ENCODE measurements around the gene TRIM42. TPM values are rescaled to one million over a fixed set of nuclear protein-coding genes. Genes with fewer than 3 reads are reported as not detected.

TRIM42 gene
- not detected for polyA plus RNA-seq

DNA sequence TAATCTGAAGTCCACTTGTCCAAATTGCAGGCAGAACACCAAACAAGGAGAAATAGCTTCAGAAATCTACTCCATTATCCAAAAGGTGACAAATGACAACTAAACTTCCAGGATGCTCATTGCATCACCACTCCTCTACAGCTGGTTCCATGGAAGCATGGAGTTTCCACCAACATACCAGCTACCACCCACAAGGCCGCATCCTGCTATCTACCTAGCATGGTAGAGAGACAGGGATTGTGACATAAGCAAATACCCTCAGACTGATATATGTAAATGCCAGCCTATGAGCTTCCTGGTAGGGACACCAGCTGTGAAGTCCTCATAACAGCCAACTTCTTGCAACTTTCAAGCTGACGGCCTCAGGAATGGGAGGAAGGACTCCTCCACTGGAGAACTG is at the start of gene TRIM42:
TSS of gene TRIM42 (plus strand) at position 301 of the 400 bp plus-strand sequence. CDS start 166 bp downstream, outside the sequence.
- no peaks in the 10 kb centered on the region for H3K27me3 Mint-ChIP-seq
- H3K36me3 Mint-ChIP-seq, result peaks cover under 1% of the 10 kb centered on the region
- H3K4me3 Mint-ChIP-seq, result no peak within 1 kb of the TSS
- H3K27ac Mint-ChIP-seq, result no peak within 1 kb of the TSS
- no peaks in the 10 kb centered on the region for H3K4me1 Mint-ChIP-seq
- peaks cover under 1 to 2% (median 1%) of the 10 kb centered on the region in 3 donors for H3K9me3 Mint-ChIP-seq

DNA sequence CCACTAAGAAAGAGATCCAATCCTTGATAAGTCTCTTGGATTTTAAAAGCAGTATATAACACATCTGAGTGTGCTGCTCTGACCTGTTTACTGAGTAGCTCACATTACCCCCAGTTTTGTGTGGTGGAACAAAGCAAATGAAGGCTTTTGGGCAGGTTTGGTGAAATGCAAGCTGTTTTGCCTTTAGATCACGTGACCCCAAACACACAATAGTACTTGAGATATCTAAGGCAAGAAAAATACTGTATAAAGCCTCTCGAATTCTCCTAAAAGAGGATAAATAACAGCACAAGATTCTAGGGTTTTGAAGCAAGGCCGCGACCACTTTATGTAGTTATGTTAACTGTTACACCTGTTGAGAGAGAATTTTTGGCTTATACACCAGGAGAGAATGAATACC is 49.3 kb upstream of the TRIM42 start:
- Mint-ChIP-seq H3K27me3 (peaks cover 4% of the 10 kb centered on the region), H3K27ac (no peak overlapping the region), H3K36me3 (no peaks in the 10 kb centered on the region), H3K9me3 (peaks cover 0 to 2% (median 0%) of the 10 kb centered on the region in 3 donors), H3K4me1 (no peaks in the 10 kb centered on the region), H3K4me3 (no peak overlapping the region)

DNA sequence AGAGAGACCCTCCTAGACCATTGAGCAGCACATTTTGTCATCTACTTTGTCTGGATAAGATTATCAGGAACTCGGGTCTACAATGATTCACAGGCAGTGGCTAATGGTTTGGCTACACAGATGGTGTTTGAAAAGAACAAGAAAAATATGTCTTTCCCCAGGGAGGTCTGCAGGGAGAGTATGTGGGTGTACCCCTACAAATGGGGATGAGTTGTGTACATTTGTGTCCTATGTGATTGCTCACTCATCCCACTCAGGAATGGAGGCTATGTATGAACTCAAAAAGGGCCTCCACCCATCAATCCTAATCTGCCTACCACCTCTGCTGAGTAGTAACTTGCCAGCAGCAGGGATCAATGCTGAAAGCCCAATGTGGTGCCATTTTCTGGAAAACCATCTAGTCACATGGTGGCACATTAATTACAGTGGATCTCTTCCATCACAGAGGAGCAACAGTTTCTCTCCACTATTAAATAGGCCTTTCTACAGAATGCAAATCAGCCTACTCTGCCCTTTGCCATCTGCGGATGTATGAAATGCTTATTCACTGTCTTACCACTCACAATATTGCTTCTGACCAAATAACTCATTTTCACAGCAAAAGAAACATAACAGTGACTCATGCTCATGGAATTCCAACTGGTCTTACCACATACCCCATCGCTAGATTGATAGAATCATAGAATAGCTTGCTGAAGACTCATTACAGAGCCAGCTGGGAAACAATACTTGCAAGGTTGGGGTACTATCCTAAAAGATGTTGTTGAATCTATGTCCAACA is 48.3 kb upstream of the TRIM42 start:
- H3K27ac Mint-ChIP-seq, result no peak overlapping the region
- H3K27me3 Mint-ChIP-seq, result peaks cover 3% of the 10 kb centered on the region
- H3K4me3 Mint-ChIP-seq, result no peak overlapping the region
- H3K9me3 Mint-ChIP-seq, result peaks cover 0 to 2% (median 0%) of the 10 kb centered on the region in 3 donors
- no peaks in the 10 kb centered on the region for H3K36me3 Mint-ChIP-seq
- no peaks in the 10 kb centered on the region for H3K4me1 Mint-ChIP-seq

DNA sequence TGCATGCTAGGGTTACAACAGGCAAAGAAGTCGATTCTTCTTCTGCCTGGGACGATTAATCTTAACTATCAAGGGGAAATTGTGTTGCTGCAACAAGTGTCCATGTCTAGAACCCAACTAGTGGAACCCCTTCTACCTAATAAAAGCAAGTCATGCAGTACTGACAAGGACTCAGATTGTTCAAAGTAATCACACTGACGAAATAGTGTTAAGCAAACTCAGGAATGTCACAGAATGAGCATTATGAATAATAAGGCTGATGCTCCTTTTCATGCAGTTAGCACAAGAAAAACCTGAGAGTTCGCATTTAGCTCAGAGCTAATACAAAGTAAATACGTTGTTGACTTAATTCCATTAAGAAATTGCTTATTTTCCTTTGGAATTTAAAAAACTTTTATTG is 47.5 kb upstream of the TRIM42 start:
- no peaks in the 10 kb centered on the region for H3K36me3 Mint-ChIP-seq
- H3K9me3 Mint-ChIP-seq, result peaks cover 0 to 2% (median 0%) of the 10 kb centered on the region in 3 donors
- H3K4me1 Mint-ChIP-seq, result no peaks in the 10 kb centered on the region
- no peak overlapping the region for H3K4me3 Mint-ChIP-seq
- H3K27ac Mint-ChIP-seq, result no peak overlapping the region
- no peaks in the 10 kb centered on the region for H3K27me3 Mint-ChIP-seq

DNA sequence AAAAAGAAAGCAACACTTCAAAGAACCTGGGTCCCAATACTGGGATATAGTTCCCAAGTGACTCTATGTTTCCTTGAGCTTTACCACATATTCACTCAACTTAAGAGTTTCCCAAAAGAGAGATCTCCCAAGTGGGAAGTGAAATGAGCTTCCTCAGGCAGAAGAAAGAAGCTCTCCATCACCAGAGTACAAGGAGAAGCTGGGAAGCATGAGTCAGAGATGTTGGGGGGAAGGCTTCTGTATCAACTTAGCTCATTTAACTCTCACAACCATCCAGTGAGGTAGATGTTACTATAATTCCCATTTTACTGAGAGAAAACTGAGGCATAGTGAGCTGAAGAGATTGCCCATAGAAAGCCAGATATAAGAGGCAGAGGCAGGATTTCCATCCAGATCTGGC is 47.0 kb upstream of the TRIM42 start:
- Mint-ChIP-seq H3K4me3 (no peak overlapping the region), H3K4me1 (no peaks in the 10 kb centered on the region), H3K36me3 (no peaks in the 10 kb centered on the region), H3K27ac (no peak overlapping the region), H3K9me3 (peaks cover 0 to 2% (median 0%) of the 10 kb centered on the region in 3 donors), H3K27me3 (no peaks in the 10 kb centered on the region)

DNA sequence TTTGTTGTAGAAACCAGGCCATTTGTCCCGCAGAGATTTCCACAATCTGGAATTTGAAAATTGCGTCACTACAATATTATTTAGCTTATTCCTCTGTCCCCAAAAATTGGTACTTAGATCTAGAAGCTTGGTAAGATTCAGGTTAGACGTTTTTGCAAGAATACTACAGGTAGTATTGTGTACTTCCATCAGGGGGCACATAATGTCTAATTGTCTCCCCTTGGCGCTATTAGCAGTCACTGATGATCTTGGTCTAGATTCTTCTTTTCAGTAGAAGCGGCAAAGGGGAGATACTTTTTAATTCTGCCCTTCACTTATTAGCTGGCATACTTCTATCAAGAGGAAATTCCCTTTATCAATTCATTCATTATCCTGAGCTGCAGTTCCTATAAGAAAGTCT is 42.6 kb upstream of the TRIM42 start:
- Mint-ChIP-seq H3K36me3 (no peaks in the 10 kb centered on the region), H3K9me3 (no peaks in the 10 kb centered on the region), H3K27me3 (no peaks in the 10 kb centered on the region), H3K27ac (no peak overlapping the region), H3K4me3 (no peak overlapping the region), H3K4me1 (no peaks in the 10 kb centered on the region)

DNA sequence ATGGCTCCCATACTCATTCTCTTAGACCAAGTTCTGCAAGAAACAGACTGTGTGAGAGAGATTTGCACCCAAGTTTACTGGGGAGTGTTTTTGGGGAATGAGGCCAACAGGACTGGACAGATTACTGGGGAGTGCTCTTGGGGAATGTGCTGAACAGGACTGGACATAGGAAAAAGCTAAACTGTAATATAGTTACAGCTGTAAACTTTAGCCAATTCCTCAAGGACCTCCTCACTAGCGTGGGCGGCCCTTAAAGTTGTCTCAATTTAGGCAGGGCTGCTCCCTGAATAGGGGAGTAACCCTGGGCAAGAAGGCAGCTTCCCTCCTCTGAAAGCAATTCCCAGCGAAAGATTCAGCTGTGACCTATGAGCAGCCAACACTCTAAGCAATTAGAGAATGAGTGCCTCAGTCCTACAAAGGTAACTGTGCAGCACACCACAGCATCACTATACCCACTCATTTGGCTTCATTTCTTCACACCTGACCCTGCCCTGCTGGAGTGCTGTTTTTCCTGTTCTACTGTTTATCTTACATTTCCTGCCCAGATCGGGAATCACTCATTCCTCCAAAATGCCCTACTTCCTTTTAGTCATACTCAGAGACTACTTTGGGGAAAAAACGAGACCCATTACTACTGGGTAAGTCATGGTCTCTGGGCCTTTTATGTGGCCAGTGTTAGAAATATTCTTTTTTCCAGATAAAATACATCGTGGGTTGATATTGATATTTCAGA is 41.3 kb upstream of the TRIM42 start:
- no peak overlapping the region for H3K27ac Mint-ChIP-seq
- no peaks in the 10 kb centered on the region for H3K9me3 Mint-ChIP-seq
- no peaks in the 10 kb centered on the region for H3K4me1 Mint-ChIP-seq
- no peak overlapping the region for H3K4me3 Mint-ChIP-seq
- H3K27me3 Mint-ChIP-seq, result no peaks in the 10 kb centered on the region
- no peaks in the 10 kb centered on the region for H3K36me3 Mint-ChIP-seq

DNA sequence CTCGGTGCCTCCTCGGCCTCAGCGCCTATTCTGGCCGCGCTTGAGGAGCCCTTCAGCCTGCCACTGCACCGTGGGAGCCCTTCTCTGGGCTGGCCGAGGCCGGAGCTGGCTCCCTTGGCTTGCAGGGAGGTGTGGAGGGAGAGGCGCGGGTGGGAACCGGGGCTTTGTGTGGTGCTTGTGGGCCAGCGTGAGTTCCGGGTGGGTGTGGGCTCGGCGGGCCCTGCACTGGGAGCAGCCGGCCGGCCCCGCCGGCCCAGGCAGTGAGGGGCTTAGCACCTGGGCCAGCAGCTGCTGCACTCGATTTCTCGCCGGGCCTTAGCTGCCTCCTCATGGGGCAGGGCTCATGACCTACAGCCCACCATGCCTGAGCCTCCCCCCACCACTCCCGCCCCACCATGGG is 26.6 kb upstream of the TRIM42 start:
- H3K36me3 Mint-ChIP-seq, result peaks cover 2% of the 10 kb centered on the region

DNA sequence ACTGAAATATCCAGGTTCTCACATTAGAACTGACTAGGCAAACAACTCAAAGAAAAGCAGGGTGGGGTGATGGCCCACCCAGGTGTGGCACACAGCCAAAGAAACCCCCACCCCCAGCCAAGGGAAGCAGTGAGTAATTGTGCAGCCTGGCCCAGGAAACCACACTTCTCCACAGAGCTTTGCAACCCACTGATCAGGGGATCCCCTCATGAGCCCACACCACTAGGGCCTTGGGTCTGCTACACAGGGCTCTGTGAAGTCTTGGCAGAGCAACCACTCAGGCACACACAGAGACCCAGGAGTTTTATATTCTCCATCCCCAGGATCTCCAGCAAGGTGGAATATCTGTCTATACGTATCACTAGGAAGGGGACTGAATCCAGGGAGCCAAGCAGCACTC is 22.2 kb upstream of the TRIM42 start:
- Mint-ChIP-seq H3K36me3 (no peaks in the 10 kb centered on the region), H3K27me3 (peaks cover 4% of the 10 kb centered on the region), H3K27ac (no peak overlapping the region), H3K4me1 (no peaks in the 10 kb centered on the region), H3K4me3 (no peak overlapping the region), H3K9me3 (peaks cover 2 to 8% (median 4%) of the 10 kb centered on the region in 3 donors)

More for the DNA sequence above, 26.6 kb upstream of the TRIM42 start:
- Mint-ChIP-seq H3K4me3 (no peak overlapping the region), H3K27ac (no peak overlapping the region), H3K4me1 (no peaks in the 10 kb centered on the region), H3K27me3 (peaks cover 7% of the 10 kb centered on the region), H3K9me3 (no peaks in the 10 kb centered on the region)

DNA sequence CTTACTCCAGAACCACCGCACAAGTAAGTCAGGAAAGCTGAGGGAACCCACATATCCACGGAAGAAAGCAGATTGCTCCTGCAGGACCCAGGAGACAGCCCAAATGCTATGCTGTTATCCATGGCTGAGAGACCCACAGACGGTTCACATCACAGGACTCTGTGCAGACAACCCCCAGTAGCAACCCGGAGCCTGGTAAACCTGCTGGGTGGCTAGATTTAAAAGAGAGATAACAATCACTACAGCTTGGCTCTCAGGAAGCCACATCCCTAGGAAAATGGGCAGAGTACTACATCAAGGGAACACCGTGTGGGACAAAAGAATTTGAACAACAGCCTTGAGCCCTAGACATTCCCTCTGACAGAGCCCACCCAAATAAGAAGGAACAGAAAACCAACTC is 13.8 kb upstream of the TRIM42 start:
- Mint-ChIP-seq H3K4me1 (no peaks in the 10 kb centered on the region), H3K27ac (no peak overlapping the region), H3K4me3 (no peak overlapping the region), H3K36me3 (no peaks in the 10 kb centered on the region), H3K9me3 (peaks cover 5 to 20% (median 16%) of the 10 kb centered on the region in 3 donors), H3K27me3 (peaks cover 6% of the 10 kb centered on the region)

DNA sequence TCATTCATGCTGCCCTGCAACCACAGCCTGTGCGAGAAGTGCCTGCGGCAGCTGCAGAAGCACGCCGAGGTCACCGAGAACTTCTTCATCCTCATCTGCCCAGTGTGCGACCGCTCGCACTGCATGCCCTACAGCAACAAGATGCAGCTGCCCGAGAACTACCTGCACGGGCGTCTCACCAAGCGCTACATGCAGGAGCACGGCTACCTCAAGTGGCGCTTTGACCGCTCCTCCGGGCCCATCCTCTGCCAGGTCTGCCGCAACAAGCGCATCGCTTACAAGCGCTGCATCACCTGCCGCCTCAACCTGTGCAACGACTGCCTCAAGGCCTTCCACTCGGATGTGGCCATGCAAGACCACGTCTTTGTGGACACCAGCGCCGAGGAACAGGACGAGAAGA is 4.7 kb downstream of the TRIM42 start:
- Mint-ChIP-seq H3K27ac (no peak overlapping the region), H3K36me3 (no peaks in the 10 kb centered on the region), H3K9me3 (no peaks in the 10 kb centered on the region), H3K4me1 (no peaks in the 10 kb centered on the region), H3K27me3 (no peaks in the 10 kb centered on the region), H3K4me3 (no peak overlapping the region)

DNA sequence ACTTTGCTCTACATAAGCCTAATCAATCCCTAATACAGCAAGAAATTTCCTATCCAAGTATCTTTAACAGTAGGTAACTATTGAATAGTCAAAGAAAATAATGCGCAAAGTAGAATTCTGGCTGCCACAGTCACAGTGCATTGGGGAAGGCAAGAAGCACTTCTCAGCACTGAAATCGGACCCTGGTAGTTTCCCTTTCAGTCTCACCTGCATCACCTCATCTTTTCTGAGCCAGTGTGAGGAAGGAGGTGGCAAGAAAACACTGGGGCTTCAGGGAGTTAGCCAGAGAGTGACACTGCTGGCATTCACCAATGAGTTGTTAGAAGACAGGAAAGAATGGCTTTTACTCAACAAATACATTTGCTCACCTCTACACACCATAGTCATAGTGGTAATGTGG is 8.3 kb downstream of the TRIM42 start:
- Mint-ChIP-seq H3K27me3 (no peaks in the 10 kb centered on the region), H3K27ac (no peak overlapping the region), H3K9me3 (no peaks in the 10 kb centered on the region), H3K4me1 (no peaks in the 10 kb centered on the region), H3K36me3 (no peaks in the 10 kb centered on the region), H3K4me3 (no peak overlapping the region)

DNA sequence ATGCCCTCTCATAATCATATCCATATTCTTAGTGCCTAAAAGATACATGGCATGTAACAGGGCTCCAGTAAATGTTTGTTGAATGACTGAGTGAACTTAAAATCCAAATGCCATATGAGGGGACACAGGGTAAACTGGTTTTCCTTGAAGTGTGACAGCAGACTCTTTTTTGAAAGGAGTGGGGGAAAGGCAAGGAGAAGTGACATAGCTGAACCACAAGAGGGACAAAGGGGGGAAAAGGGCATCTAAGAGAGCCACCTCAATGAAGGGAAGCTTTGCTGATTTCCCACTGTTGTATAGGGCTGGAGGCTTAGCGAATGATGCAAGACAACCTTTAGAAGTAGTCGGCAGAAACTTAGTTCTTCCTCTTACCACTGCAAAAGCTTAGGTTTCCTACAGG is 9.1 kb downstream of the TRIM42 start:
- H3K4me1 Mint-ChIP-seq, result no peaks in the 10 kb centered on the region
- peaks cover under 1% of the 10 kb centered on the region for H3K27me3 Mint-ChIP-seq
- no peaks in the 10 kb centered on the region for H3K9me3 Mint-ChIP-seq
- H3K4me3 Mint-ChIP-seq, result no peak overlapping the region
- no peak overlapping the region for H3K27ac Mint-ChIP-seq
- no peaks in the 10 kb centered on the region for H3K36me3 Mint-ChIP-seq

DNA sequence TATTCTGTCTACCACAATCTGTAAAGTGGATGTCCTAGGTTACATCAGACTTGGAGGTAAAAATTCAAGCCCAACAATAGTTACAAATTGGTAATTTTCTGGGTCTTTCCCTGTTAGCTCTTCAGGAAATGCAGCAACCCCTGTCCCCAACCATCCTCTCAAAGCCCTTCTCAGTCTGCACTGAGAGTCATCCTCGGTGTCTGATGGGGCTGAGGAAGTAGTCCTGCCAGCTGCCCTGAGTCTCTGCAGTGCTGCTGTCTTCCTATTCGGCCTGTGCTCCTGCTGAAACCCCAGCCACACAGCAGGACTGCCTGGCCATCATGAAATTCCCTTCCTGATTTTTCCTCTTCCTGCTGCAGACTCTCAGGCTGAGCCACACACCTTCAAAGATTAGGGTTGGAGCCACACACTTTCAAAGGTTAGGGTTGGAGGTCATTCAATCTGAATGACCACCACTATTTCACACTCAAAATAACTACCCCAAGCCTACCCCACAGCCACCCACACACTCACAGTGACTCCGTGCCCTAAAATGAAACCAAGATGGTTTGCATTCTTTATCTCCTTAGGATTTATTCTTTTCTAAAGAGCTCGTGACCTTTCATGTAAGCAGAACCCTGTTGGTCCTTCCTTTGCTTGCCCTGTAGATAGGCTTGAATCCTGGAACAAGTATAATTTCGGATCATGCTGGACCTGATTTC is 17.6 kb downstream of the TRIM42 start:
- Mint-ChIP-seq H3K4me3 (no peak overlapping the region), H3K4me1 (peaks cover 0 to 2% (median 0%) of the 10 kb centered on the region in 3 donors), H3K27me3 (peaks cover 3% of the 10 kb centered on the region), H3K36me3 (no peaks in the 10 kb centered on the region), H3K9me3 (no peaks in the 10 kb centered on the region), H3K27ac (peak overlapping the region in 1 of 3 donors; percentile 26)

DNA sequence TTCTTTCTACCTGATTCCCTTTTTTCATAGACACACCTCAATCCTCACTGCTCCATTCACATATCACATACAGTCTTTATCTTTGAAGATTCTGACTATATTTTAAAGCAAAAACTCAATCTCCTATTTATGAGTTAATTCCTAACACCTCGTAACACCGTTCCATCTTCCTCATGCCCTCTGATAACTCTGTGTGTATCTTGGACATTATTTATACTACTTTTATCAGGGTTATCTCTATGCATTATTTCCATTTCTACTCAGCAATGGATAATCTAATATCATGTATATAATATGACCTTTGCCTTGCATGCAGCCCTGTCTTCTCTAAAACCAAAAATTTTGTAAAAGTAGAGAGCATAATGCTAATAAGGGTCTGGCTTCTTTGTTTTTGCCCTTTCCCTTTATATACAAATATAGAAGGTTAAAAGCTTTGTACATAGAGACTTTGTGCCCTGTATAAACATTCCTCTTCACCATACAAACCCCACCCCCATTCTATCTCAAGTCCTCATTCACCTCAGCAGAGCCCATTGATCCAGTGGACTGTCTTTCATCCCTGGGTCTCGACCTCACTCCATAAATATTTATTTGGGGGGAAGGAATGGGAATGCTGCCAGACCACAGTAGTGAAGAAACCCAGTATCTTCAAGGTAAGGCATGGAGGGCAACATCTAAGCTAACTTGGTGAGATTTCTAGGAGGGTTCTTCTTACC is 21.8 kb downstream of the TRIM42 start:
- no peak overlapping the region for H3K27ac Mint-ChIP-seq

More for the DNA sequence above, 21.8 kb downstream of the TRIM42 start:
- Mint-ChIP-seq H3K9me3 (peaks cover 0 to under 1% (median 0%) of the 10 kb centered on the region in 3 donors), H3K4me3 (no peak overlapping the region), H3K27me3 (peaks cover 3% of the 10 kb centered on the region), H3K4me1 (peaks cover 0 to 3% (median 0%) of the 10 kb centered on the region in 3 donors), H3K36me3 (no peaks in the 10 kb centered on the region)

All from IgD-negative memory B cell (primary cell).